Measurements from ENCODE around the gene SLC51B. TPM values are rescaled to one million over a fixed set of nuclear protein-coding genes. Genes with fewer than 3 reads are reported as not detected.
A peak's percentile ranks its signal among the peaks of the same experiment; 100 is the strongest.

The SLC51B gene
- total and polyA plus RNA-seq, 2 experiments from 2014 or later: 6.5 to 8.6 TPM

GRCh38 chr15:65020419-65020818 is 24.8 kb upstream of the SLC51B start:
- no peak for TF ChIP-seq EZH2phosphoT487 (IDR thresholded peaks at IDR 0.05; ENCODE audit: low read depth, severe bottlenecking, unreplicated experiment)
- no peak for TF ChIP-seq EZH2 (IDR thresholded peaks at IDR 0.05; ENCODE audit: borderline replicate concordance)
- no peak for TF ChIP-seq CTCF (IDR thresholded peaks at IDR 0.05; ENCODE audit: poor library complexity)
- no peaks in the 10 kb centered on the region for H3K9me3 ChIP-seq (ENCODE audit: low read depth)
- H3K27me3 ChIP-seq: no peaks in the 10 kb centered on the region
- H3K4me3 ChIP-seq: no peak overlapping the region
- no peak overlapping the region for H2AFZ ChIP-seq
- H3K4me2 ChIP-seq: no peak overlapping the region
- H3K4me1 ChIP-seq (ENCODE audit: insufficient read depth): no peaks in the 10 kb centered on the region
- no peaks in the 10 kb centered on the region for H4K20me1 ChIP-seq (ENCODE audit: insufficient read depth, poor library complexity, severe bottlenecking)
- DNase-seq (ENCODE audit: low spot score): no peak
- H3K36me3 ChIP-seq (replicated peaks; ENCODE audit: insufficient read depth, low read depth): no peaks in the 10 kb centered on the region
- WGBS (ENCODE audit: low lambda C conversion rate, missing lambda C conversion rate): 90% methylated on average over 1 of the region's 1 CpG
- H3K9me2 ChIP-seq (replicated peaks; ENCODE audit: insufficient read depth): no peaks in the 10 kb centered on the region
- no peak overlapping the region for H3K27ac ChIP-seq
- H3K79me2 ChIP-seq: no peaks in the 10 kb centered on the region

GRCh38 chr15:65021488-65021887 is 23.7 kb upstream of the SLC51B start:
- TF ChIP-seq EZH2 (IDR thresholded peaks at IDR 0.05; ENCODE audit: borderline replicate concordance) (no peak), EZH2phosphoT487 (IDR thresholded peaks at IDR 0.05; ENCODE audit: low read depth, severe bottlenecking, unreplicated experiment) (no peak), CTCF (IDR thresholded peaks at IDR 0.05; ENCODE audit: poor library complexity) (no peak)
- Histone ChIP-seq H3K36me3 (replicated peaks; ENCODE audit: insufficient read depth, low read depth) (no peaks in the 10 kb centered on the region), H3K4me3 (no peak overlapping the region), H2AFZ (no peak overlapping the region), H4K20me1 (ENCODE audit: insufficient read depth, poor library complexity, severe bottlenecking) (no peaks in the 10 kb centered on the region), H3K4me1 (ENCODE audit: insufficient read depth) (no peaks in the 10 kb centered on the region), H3K27ac (no peak overlapping the region), H3K27me3 (no peaks in the 10 kb centered on the region), H3K9me2 (replicated peaks; ENCODE audit: insufficient read depth) (no peaks in the 10 kb centered on the region), H3K79me2 (peaks cover 3% of the 10 kb centered on the region), H3K4me2 (no peak overlapping the region), H3K9me3 (ENCODE audit: low read depth) (no peaks in the 10 kb centered on the region)
- DNase-seq (ENCODE audit: low spot score): no peak

GRCh38 chr15:65026756-65027155 is 18.4 kb upstream of the SLC51B start:
- peaks cover 24% of the 10 kb centered on the region for H3K79me2 ChIP-seq
- TF ChIP-seq EZH2phosphoT487 (IDR thresholded peaks at IDR 0.05; ENCODE audit: low read depth, severe bottlenecking, unreplicated experiment): no peak
- no peak for TF ChIP-seq CTCF (IDR thresholded peaks at IDR 0.05; ENCODE audit: poor library complexity)
- no peak for TF ChIP-seq EZH2 (IDR thresholded peaks at IDR 0.05; ENCODE audit: borderline replicate concordance)
- no peaks in the 10 kb centered on the region for H3K36me3 ChIP-seq (replicated peaks; ENCODE audit: insufficient read depth, low read depth)
- no peak overlapping the region for H3K27ac ChIP-seq
- no peak for DNase-seq (ENCODE audit: low spot score)
- H3K9me3 ChIP-seq (ENCODE audit: low read depth): no peaks in the 10 kb centered on the region
- no peak overlapping the region for H2AFZ ChIP-seq
- H3K4me2 ChIP-seq: no peak overlapping the region
- no peaks in the 10 kb centered on the region for H3K9me2 ChIP-seq (replicated peaks; ENCODE audit: insufficient read depth)
- no peak overlapping the region for H3K4me3 ChIP-seq
- no peaks in the 10 kb centered on the region for H4K20me1 ChIP-seq (ENCODE audit: insufficient read depth, poor library complexity, severe bottlenecking)
- WGBS (ENCODE audit: low lambda C conversion rate, missing lambda C conversion rate): 93% methylated on average over 6 of the region's 6 CpGs
- peaks cover 9% of the 10 kb centered on the region for H3K4me1 ChIP-seq (ENCODE audit: insufficient read depth)
- no peaks in the 10 kb centered on the region for H3K27me3 ChIP-seq

- H3K4me2 ChIP-seq: peak overlapping the region; percentile 95
- WGBS (ENCODE audit: low lambda C conversion rate, missing lambda C conversion rate): 97% methylated on average over 1 of the region's 1 CpG
- H3K4me1 ChIP-seq (ENCODE audit: insufficient read depth): peaks cover 9% of the 10 kb centered on the region
- no peak overlapping the region for H3K27ac ChIP-seq
- no peaks in the 10 kb centered on the region for H4K20me1 ChIP-seq (ENCODE audit: insufficient read depth, poor library complexity, severe bottlenecking)
- no peak overlapping the region for H2AFZ ChIP-seq
- H3K27me3 ChIP-seq: no peaks in the 10 kb centered on the region
- peaks cover 24% of the 10 kb centered on the region for H3K79me2 ChIP-seq
- TF ChIP-seq EZH2 (IDR thresholded peaks at IDR 0.05; ENCODE audit: borderline replicate concordance) (no peak), EZH2phosphoT487 (IDR thresholded peaks at IDR 0.05; ENCODE audit: low read depth, severe bottlenecking, unreplicated experiment) (no peak), CTCF (IDR thresholded peaks at IDR 0.05; ENCODE audit: poor library complexity) (no peak)
- DNase-seq (ENCODE audit: low spot score): no peak
- no peaks in the 10 kb centered on the region for H3K9me3 ChIP-seq (ENCODE audit: low read depth)
- H3K4me3 ChIP-seq: no peak overlapping the region
- H3K36me3 ChIP-seq (replicated peaks; ENCODE audit: insufficient read depth, low read depth): no peaks in the 10 kb centered on the region
- H3K9me2 ChIP-seq (replicated peaks; ENCODE audit: insufficient read depth): no peaks in the 10 kb centered on the region
Measured at GRCh38 chr15:65027593-65027992, 17.6 kb upstream of the SLC51B start.

All from hepatocyte (in vitro differentiated cells).